Measurements from ENCODE around the gene MST1R.

The MST1R gene

GRCh38 chr3:49877716-49878115, 26.0 kb downstream of the MST1R start:
- no peak overlapping the region for H3K4me3 ChIP-seq (ENCODE audit: low read depth, low read length)
- no peak for TF ChIP-seq MYC (IDR thresholded peaks at IDR 0.05; ENCODE audit: low read depth, low read length)
- TF ChIP-seq CTCF (IDR thresholded peaks at IDR 0.05; ENCODE audit: low read depth, low read length), result no peak
- no peak for TF ChIP-seq POLR2A (IDR thresholded peaks at IDR 0.05; ENCODE audit: extremely low read depth, insufficient read length)
- no peak for TF ChIP-seq MAX (IDR thresholded peaks at IDR 0.05; ENCODE audit: low read depth, low read length)
- DNase-seq (ENCODE audit: low read depth), result no peak

GRCh38 chr3:49876567-49876966, 27.1 kb downstream of the MST1R start:
- H3K4me3 ChIP-seq (ENCODE audit: low read depth, low read length), result no peak overlapping the region
- DNase-seq (ENCODE audit: low read depth), result no peak
- TF ChIP-seq POLR2A (IDR thresholded peaks at IDR 0.05; ENCODE audit: extremely low read depth, insufficient read length), result no peak
- no peak for TF ChIP-seq MAX (IDR thresholded peaks at IDR 0.05; ENCODE audit: low read depth, low read length)
- TF ChIP-seq MYC (IDR thresholded peaks at IDR 0.05; ENCODE audit: low read depth, low read length), result no peak

- TF ChIP-seq MYC (IDR thresholded peaks at IDR 0.05; ENCODE audit: low read depth, low read length) (no peak), CTCF (IDR thresholded peaks at IDR 0.05; ENCODE audit: low read depth, low read length) (no peak), POLR2A (IDR thresholded peaks at IDR 0.05; ENCODE audit: extremely low read depth, insufficient read length) (no peak), MAX (IDR thresholded peaks at IDR 0.05; ENCODE audit: low read depth, low read length) (no peak)
- no peak for DNase-seq (ENCODE audit: low read depth)
Observed at GRCh38 chr3:49873623-49874022, 30.1 kb downstream of the MST1R start.

GRCh38 chr3:49872801-49873281, 30.8 kb downstream of the MST1R start:
- no peak for TF ChIP-seq MYC (IDR thresholded peaks at IDR 0.05; ENCODE audit: low read depth, low read length)
- TF ChIP-seq POLR2A (IDR thresholded peaks at IDR 0.05; ENCODE audit: extremely low read depth, insufficient read length), result no peak
- TF ChIP-seq CTCF (IDR thresholded peaks at IDR 0.05; ENCODE audit: low read depth, low read length), result no peak
- TF ChIP-seq MAX (IDR thresholded peaks at IDR 0.05; ENCODE audit: low read depth, low read length), result no peak
- DNase-seq (ENCODE audit: low read depth), result peak; percentile 79
- no peak overlapping the region for H3K4me3 ChIP-seq (ENCODE audit: low read depth, low read length)

More at GRCh38 chr3:49873623-49874022, 30.1 kb downstream of the MST1R start:
- no peak overlapping the region for H3K4me3 ChIP-seq (ENCODE audit: low read depth, low read length)

- no peak overlapping the region for H3K4me3 ChIP-seq (ENCODE audit: low read depth, low read length)
- no peak for TF ChIP-seq POLR2A (IDR thresholded peaks at IDR 0.05; ENCODE audit: extremely low read depth, insufficient read length)
- no peak for TF ChIP-seq MYC (IDR thresholded peaks at IDR 0.05; ENCODE audit: low read depth, low read length)
- no peak for TF ChIP-seq MAX (IDR thresholded peaks at IDR 0.05; ENCODE audit: low read depth, low read length)
- no peak for TF ChIP-seq CTCF (IDR thresholded peaks at IDR 0.05; ENCODE audit: low read depth, low read length)
- DNase-seq (ENCODE audit: low read depth), result no peak
Observed at GRCh38 chr3:49871531-49872153, 32.0 kb downstream of the MST1R start.

- TF ChIP-seq POLR2A (IDR thresholded peaks at IDR 0.05; ENCODE audit: extremely low read depth, insufficient read length) (no peak), MAX (IDR thresholded peaks at IDR 0.05; ENCODE audit: low read depth, low read length) (no peak), CTCF (IDR thresholded peaks at IDR 0.05; ENCODE audit: low read depth, low read length) (no peak), MYC (IDR thresholded peaks at IDR 0.05; ENCODE audit: low read depth, low read length) (no peak)
- peak; percentile 68 for DNase-seq (ENCODE audit: low read depth)
- no peak within 1 kb of the TSS for H3K4me3 ChIP-seq (ENCODE audit: low read depth, low read length)
Observed at GRCh38 chr3:49869525-49870126, 34.0 kb downstream of the MST1R start, which contains the start of gene CAMKV. Gene CAMKV (minus strand): TSS chr3:49869906. CDS start chr3:49862388, 7,518 bp downstream.

Data from NB4 (cell line).